IMR-90 (cell line): Measurements from ENCODE around the gene TRPV3. TPM values are rescaled to one million over a fixed set of nuclear protein-coding genes. Genes with fewer than 3 reads are reported as not detected.
A peak's percentile ranks its signal among the peaks of the same experiment; 100 is the strongest.

Experiments used
- ATAC-seq: fragments of 200-7000 bp; cut with Tn5 transposase; 2 replicates; pipeline ENCODE4 v1.9.1; 2020; ENCODE audit warnings: low read depth, mild to moderate bottlenecking, moderate library complexity
- BruUV-seq: library from RNA; stranded (reverse); fragments of 400-500 nt; replicated peaks from 2 replicates; lab custom pipeline; 2021; lab: Mats Ljungman, UMichigan
- CTCF ChIA-PET: fragments of 300-600 bp; formaldehyde crosslinking; extraction: SDS; loops from one replicate; lab custom pipeline; 2021; ENCODE audit warnings: antibody characterized with exemption; lab: Yijun Ruan, JAX
- POLR2A ChIA-PET: fragments of 300-600 bp; sonication (Branson Sonifier 250); formaldehyde crosslinking; loops from one replicate; lab custom pipeline; 2022; ENCODE audit warnings: antibody characterized with exemption; ENCODE audit not compliant: unreplicated experiment; lab: Charles Lee
- DNase-seq: peaks from one replicate; pipeline ENCODE4 v3.0.0; 2013
- H2AFZ ChIP-seq: replicated peaks from 2 replicates; pipeline ENCODE3; 2013; ENCODE audit warnings: low read length, mild to moderate bottlenecking; ENCODE audit not compliant: poor library complexity
- H2AK5ac ChIP-seq: 2 replicates; pipeline ENCODE4 v1.6.1; 2013; ENCODE audit warnings: low read depth, low read length, inconsistent platforms
- H2AK9ac ChIP-seq: replicated peaks from 2 replicates; pipeline ENCODE3; 2013; ENCODE audit warnings: mild to moderate bottlenecking, low read depth, low read length, moderate library complexity; ENCODE audit not compliant: poor library complexity
- H2BK120ac ChIP-seq: 2 replicates; pipeline ENCODE4 v1.6.1; 2013; ENCODE audit warnings: low read depth, low read length, inconsistent platforms
- H2BK15ac ChIP-seq: 3 replicates; pipeline ENCODE4 v1.6.1; 2013; ENCODE audit warnings: low read depth, low read length, inconsistent platforms
- H2BK20ac ChIP-seq: 2 replicates; pipeline ENCODE4 v1.6.1; 2013; ENCODE audit warnings: low read depth, mild to moderate bottlenecking, inconsistent platforms, low read length, moderate library complexity
- H2BK5ac ChIP-seq: 2 replicates; pipeline ENCODE4 v1.6.1; 2013; ENCODE audit warnings: mild to moderate bottlenecking, low read depth, low read length, inconsistent platforms; ENCODE audit not compliant: poor library complexity, severe bottlenecking
- H3K14ac ChIP-seq: replicated peaks from 2 replicates; pipeline ENCODE4 v1.6.1; 2013; ENCODE audit warnings: low read depth, low read length, inconsistent platforms
- H3K18ac ChIP-seq: 2 replicates; pipeline ENCODE4 v1.6.1; 2013; ENCODE audit warnings: low read depth, low read length, control low read depth
- H3K23ac ChIP-seq: 2 replicates; pipeline ENCODE4 v1.6.1; 2013; ENCODE audit warnings: low read depth, low read length, inconsistent platforms
- H3K27ac ChIP-seq: 2 replicates; pipeline ENCODE4 v1.5.1; 2013; ENCODE audit warnings: mild to moderate bottlenecking, control low read depth, low read length; ENCODE audit not compliant: insufficient read depth
- H3K27me3 ChIP-seq: 2 replicates; pipeline ENCODE4 v1.6.1; 2013; ENCODE audit warnings: low read length; ENCODE audit not compliant: control insufficient read depth, insufficient read depth
- H3K36me3 ChIP-seq: 2 replicates; pipeline ENCODE4 v1.6.1; 2013; ENCODE audit warnings: low read length, mixed read lengths; ENCODE audit not compliant: control insufficient read depth, insufficient read depth
- H3K4ac ChIP-seq: 2 replicates; pipeline ENCODE4 v1.6.1; 2013; ENCODE audit warnings: low read depth, low read length, inconsistent platforms
- H3K4me1 ChIP-seq: 2 replicates; pipeline ENCODE4 v1.6.1; 2013; ENCODE audit warnings: low read length, mixed read lengths; ENCODE audit not compliant: control insufficient read depth, insufficient read depth
- H3K4me2 ChIP-seq: 2 replicates; pipeline ENCODE4 v1.6.1; 2013; ENCODE audit warnings: low read depth, mild to moderate bottlenecking, control low read depth, low read length, moderate library complexity
- H3K4me3 ChIP-seq: 2 replicates; pipeline ENCODE4 v1.5.1; 2013; ENCODE audit warnings: low read depth, mild to moderate bottlenecking, control low read depth, low read length, moderate library complexity; ENCODE audit not compliant: insufficient read depth
- H3K56ac ChIP-seq: 2 replicates; pipeline ENCODE4 v1.6.1; 2013; ENCODE audit warnings: low read length, inconsistent platforms; ENCODE audit not compliant: insufficient read depth; ENCODE audit errors: extremely low read depth
- H3K79me1 ChIP-seq, 2 experiments: 2 replicates each; pipeline ENCODE4 v1.6.1; 2013; ENCODE audit warnings: low read length in 2 of 2, inconsistent platforms in 1 of 2, low read depth in 1 of 2
- H3K9ac ChIP-seq: 2 replicates; pipeline ENCODE4 v1.6.1; 2013; ENCODE audit warnings: low read depth, low read length, control low read depth
- H3K9me1 ChIP-seq: 2 replicates; pipeline ENCODE4 v1.6.1; 2013; ENCODE audit warnings: low read length, inconsistent platforms; ENCODE audit not compliant: insufficient read depth
- H3K9me3 ChIP-seq: 2 replicates; pipeline ENCODE4 v1.6.1; 2013; ENCODE audit warnings: low read length; ENCODE audit not compliant: control insufficient read depth, insufficient read depth
- H4K20me1 ChIP-seq: 2 replicates; pipeline ENCODE4 v1.6.1; 2013; ENCODE audit warnings: low read length, inconsistent platforms; ENCODE audit not compliant: insufficient read depth
- H4K5ac ChIP-seq: 2 replicates; pipeline ENCODE4 v1.6.1; 2013; ENCODE audit warnings: mild to moderate bottlenecking, low read depth, low read length, control low read depth
- H4K8ac ChIP-seq, 2 experiments: 2 replicates each; pipeline ENCODE4 v1.6.1; 2013; ENCODE audit warnings: low read depth in 2 of 2, low read length in 2 of 2, control low read depth in 1 of 2, inconsistent platforms in 1 of 2
- H4K91ac ChIP-seq: 2 replicates; pipeline ENCODE4 v1.6.1; 2013; ENCODE audit warnings: low read depth, low read length, inconsistent platforms; ENCODE audit not compliant: insufficient read depth
- CEBPB ChIP-seq: IDR thresholded peaks from 2 replicates; pipeline ENCODE4 v1.6.1; 2012; ENCODE audit warnings: low read depth, low read length, improper control_type of control experiment
- CHD1 ChIP-seq: IDR thresholded peaks from 2 replicates; pipeline ENCODE4 v1.6.1; 2012; ENCODE audit warnings: low read depth, low read length, improper control_type of control experiment
- MXI1 ChIP-seq: IDR thresholded peaks from 2 replicates; pipeline ENCODE4 v1.6.1; 2012; ENCODE audit warnings: low read depth, mild to moderate bottlenecking, low read length, moderate library complexity, borderline replicate concordance
- POLR2A ChIP-seq: IDR thresholded peaks from 2 replicates; pipeline ENCODE4 v1.6.1; 2012; ENCODE audit warnings: mild to moderate bottlenecking, low read depth, low read length
- RCOR1 ChIP-seq: IDR thresholded peaks from 2 replicates; pipeline ENCODE4 v1.6.1; 2012; ENCODE audit warnings: mild to moderate bottlenecking, low read length, improper control_type of control experiment; ENCODE audit not compliant: insufficient replicate concordance
- SMC3 ChIP-seq: fragments of 150-350 bp; IDR thresholded peaks from 2 replicates; pipeline ENCODE4 v1.6.1; 2016; ENCODE audit warnings: low read depth, mild to moderate bottlenecking, antibody characterized with exemption, low read length, moderate library complexity
- WGBS, 2 experiments: methylation state at CpG; one replicate each; pipeline versions ENCODE4 v1.1.5 to v1.1.7; 2013; ENCODE audit warnings: missing lambda C conversion rate in 2 of 2; ENCODE audit not compliant: insufficient read length in 1 of 2; ENCODE audit errors: extremely low coverage in 2 of 2; 5-methylcytosine and 5-hydroxymethylcytosine counted together
- dilution Hi-C: fragments of 300-500 bp; cut with HindIII; formaldehyde crosslinking; loops from one replicate; pipeline ENCODE4 v1.14.3; 2018; ENCODE audit warnings: low sequenced_read_pairs; ENCODE audit not compliant: unreplicated experiment
- in situ Hi-C: fragments of 300-500 bp; cut with MboI; formaldehyde crosslinking; loops from 3 replicates; pipeline ENCODE4 v1.14.3; 2019; ENCODE audit warnings: low sequenced_read_pairs, inconsistent platforms, mixed read lengths
- intact Hi-C: fragments of 100-400 bp; cut with micrococcal nuclease; formaldehyde crosslinking; loops from 2 replicates; pipeline ENCODE4 v1.10.0; 2022
- polyA plus RNA-seq, 3 experiments: library from polyadenylated mRNA; depleted of rRNA; stranded (reverse); fragments of >200 nt; gene quantifications; 2 replicates each; pipeline ENCODE4 v1.2.3, GENCODE V29; 2012; ENCODE audit warnings: low replicate concordance in 1 of 3
- total RNA-seq: library from RNA; depleted of rRNA; stranded (reverse); fragments of >200 nt; gene quantifications from 2 replicates; pipeline ENCODE4 v1.2.3, GENCODE V29; 2012
- TF ChIP-seq, protein P1 (sequence below): conservative IDR thresholded peaks from 2 replicates; pipeline ENCODE4 v1.5.1; 2012; ENCODE audit warnings: mild to moderate bottlenecking, low read depth, low read length, improper control_type of control experiment

The TRPV3 gene
- total and polyA plus RNA-seq, 2 of the 4 experiments (the other 2 are of a cell fraction), result 0.18 to 0.26 TPM

DNA sequence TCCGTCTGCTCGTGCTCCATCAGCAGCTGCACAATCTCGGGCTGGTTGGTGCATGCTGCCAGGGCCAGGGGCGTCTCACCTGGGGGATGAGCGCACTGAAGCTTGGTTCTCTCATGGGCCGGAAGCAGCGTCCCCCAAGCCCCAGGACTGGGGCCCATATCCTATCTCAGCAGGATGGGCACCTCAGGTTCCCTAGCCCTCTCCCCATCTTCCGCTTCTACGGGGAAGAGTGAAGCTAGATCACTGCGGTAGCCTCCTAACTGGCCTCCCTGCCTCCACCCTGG lies 24.8 kb downstream of the TRPV3 start:
- H2BK20ac ChIP-seq, result no peak overlapping the region
- H3K9me3 ChIP-seq, result no peaks in the 10 kb centered on the region
- H2BK5ac ChIP-seq, result no peak overlapping the region
- dilution Hi-C loops (no loop called here), in situ Hi-C loops (no loop called here), intact Hi-C loops (no loop called here)
- CTCF ChIA-PET, result no interaction called here
- no peaks in the 10 kb centered on the region for H3K27me3 ChIP-seq
- H3K23ac ChIP-seq, result no peak overlapping the region
- no peak for TF ChIP-seq POLR2A
- no peak for TF ChIP-seq MXI1
- TF ChIP-seq, protein P1, sequence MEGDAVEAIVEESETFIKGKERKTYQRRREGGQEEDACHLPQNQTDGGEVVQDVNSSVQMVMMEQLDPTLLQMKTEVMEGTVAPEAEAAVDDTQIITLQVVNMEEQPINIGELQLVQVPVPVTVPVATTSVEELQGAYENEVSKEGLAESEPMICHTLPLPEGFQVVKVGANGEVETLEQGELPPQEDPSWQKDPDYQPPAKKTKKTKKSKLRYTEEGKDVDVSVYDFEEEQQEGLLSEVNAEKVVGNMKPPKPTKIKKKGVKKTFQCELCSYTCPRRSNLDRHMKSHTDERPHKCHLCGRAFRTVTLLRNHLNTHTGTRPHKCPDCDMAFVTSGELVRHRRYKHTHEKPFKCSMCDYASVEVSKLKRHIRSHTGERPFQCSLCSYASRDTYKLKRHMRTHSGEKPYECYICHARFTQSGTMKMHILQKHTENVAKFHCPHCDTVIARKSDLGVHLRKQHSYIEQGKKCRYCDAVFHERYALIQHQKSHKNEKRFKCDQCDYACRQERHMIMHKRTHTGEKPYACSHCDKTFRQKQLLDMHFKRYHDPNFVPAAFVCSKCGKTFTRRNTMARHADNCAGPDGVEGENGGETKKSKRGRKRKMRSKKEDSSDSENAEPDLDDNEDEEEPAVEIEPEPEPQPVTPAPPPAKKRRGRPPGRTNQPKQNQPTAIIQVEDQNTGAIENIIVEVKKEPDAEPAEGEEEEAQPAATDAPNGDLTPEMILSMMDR, result no peak
- no peak for TF ChIP-seq SMC3
- TF ChIP-seq CEBPB, result no peak
- no peak for TF ChIP-seq CHD1
- TF ChIP-seq RCOR1, result no peak
- H3K36me3 ChIP-seq, result no peaks in the 10 kb centered on the region
- H3K4me1 ChIP-seq, result peaks cover 3% of the 10 kb centered on the region; the same call in 1 of the 2 replicates
- no peak overlapping the region for H2BK15ac ChIP-seq
- ATAC-seq, result no peak
- H4K5ac ChIP-seq, result no peak overlapping the region
- no peak overlapping the region for H3K27ac ChIP-seq
- H3K14ac ChIP-seq, result no peak overlapping the region
- H2AK5ac ChIP-seq, result no peak overlapping the region
- no peak overlapping the region for H4K8ac ChIP-seq
- DNase-seq, result no peak
- H3K79me1 ChIP-seq, result no peaks in the 10 kb centered on the region
- no peak overlapping the region for H3K4me2 ChIP-seq
- no TSS peak for BruUV-seq
- H3K18ac ChIP-seq, result no peak overlapping the region
- no peaks in the 10 kb centered on the region for H4K20me1 ChIP-seq
- no peak overlapping the region for H2AK9ac ChIP-seq
- peak overlapping the region; percentile 43 for H2AFZ ChIP-seq
- no peak overlapping the region for H3K9ac ChIP-seq
- POLR2A ChIA-PET, result no interaction called here
- no peak overlapping the region for H3K56ac ChIP-seq
- 85% methylated on average over 5 of the region's 10 CpGs; no CpG with 5 or more reads in 1 of the 2 experiments for WGBS, 2 experiments
- H3K4ac ChIP-seq, result no peak overlapping the region
- H3K9me1 ChIP-seq, result no peaks in the 10 kb centered on the region
- no peak overlapping the region for H3K4me3 ChIP-seq
- H2BK120ac ChIP-seq, result no peak overlapping the region
- no peak overlapping the region for H4K91ac ChIP-seq
